ENCODE results near the gene CELF4. TPM values are rescaled to one million over a fixed set of nuclear protein-coding genes. Genes with fewer than 3 reads are reported as not detected.

Gene CELF4
- polyA plus RNA-seq, 1 donor (not counting 4 experiments of a cell fraction or from before 2014, with no cell fraction given): not detected

- FAIRE-seq: no peak
Observed at GRCh38 chr18:37219257-37219656, 346.3 kb downstream of the CELF4 start.

GRCh38 chr18:37218022-37218590 is 347.5 kb downstream of the CELF4 start:
- Histone ChIP-seq H3K27me3 (ENCODE audit: control insufficient read depth, extremely low read depth, insufficient read depth, low read length) (no peaks in the 10 kb centered on the region), H3K9me1 (ENCODE audit: control insufficient read depth, extremely low read depth, insufficient read depth, low read length) (no peaks in the 10 kb centered on the region), H3K4me2 (ENCODE audit: control insufficient read depth, extremely low read depth, insufficient read depth, low read depth, low read length) (no peak overlapping the region), H4K20me1 (ENCODE audit: control insufficient read depth, extremely low read depth, insufficient read depth, low read length) (no peaks in the 10 kb centered on the region), H3K4me3 (ENCODE audit: control insufficient read depth in 2 of 3, extremely low read depth in 1 of 3, insufficient read depth in 2 of 3, low read depth in 1 of 3, low read length in 3 of 3) (no peak overlapping the region), H3K27ac (ENCODE audit: control insufficient read depth, insufficient read depth, low read length) (no peak overlapping the region), H3K36me3 (ENCODE audit: control insufficient read depth in 2 of 2, extremely low read depth in 1 of 2, insufficient read depth in 2 of 2, low read length in 2 of 2) (no peaks in the 10 kb centered on the region), H2AFZ (ENCODE audit: control insufficient read depth, low read length) (no peak overlapping the region), H3K9me3 (ENCODE audit: control insufficient read depth, low read depth, low read length) (no peaks in the 10 kb centered on the region), H3K4me1 (ENCODE audit: control insufficient read depth, extremely low read depth, insufficient read depth, low read length) (no peaks in the 10 kb centered on the region), H3K9ac (ENCODE audit: control insufficient read depth, extremely low read depth, insufficient read depth, low read length) (no peak overlapping the region), H3K79me2 (ENCODE audit: control insufficient read depth, insufficient read depth, low read length) (no peaks in the 10 kb centered on the region)
- DNase-seq (ENCODE audit: low read depth, low spot score): no peak
- dilution Hi-C loops (cut with MboI; ENCODE audit: extremely low pct_ligation_motif_present, low sequenced_read_pairs): no loop called here
- no peak for TF ChIP-seq CTCF (optimal IDR thresholded peaks at IDR 0.05 in 1 of 3, IDR thresholded peaks at IDR 0.05 in 1 of 3, conservative IDR thresholded peaks at IDR 0.05 in 1 of 3; ENCODE audit: extremely low read depth in 1 of 3, insufficient read depth in 2 of 3, low read length in 3 of 3)
- TF ChIP-seq EZH2 (IDR thresholded peaks at IDR 0.05; ENCODE audit: low read length): no peak
- no peak for FAIRE-seq

More at GRCh38 chr18:37219257-37219656, 346.3 kb downstream of the CELF4 start:
- H3K27ac ChIP-seq (ENCODE audit: control insufficient read depth, insufficient read depth, low read length): no peak overlapping the region
- no peaks in the 10 kb centered on the region for H3K9me3 ChIP-seq (ENCODE audit: control insufficient read depth, low read depth, low read length)
- no peaks in the 10 kb centered on the region for H3K4me1 ChIP-seq (ENCODE audit: control insufficient read depth, extremely low read depth, insufficient read depth, low read length)
- H3K79me2 ChIP-seq (ENCODE audit: control insufficient read depth, insufficient read depth, low read length): no peaks in the 10 kb centered on the region
- DNase-seq (ENCODE audit: low read depth, low spot score): no peak
- no peaks in the 10 kb centered on the region for H3K27me3 ChIP-seq (ENCODE audit: control insufficient read depth, extremely low read depth, insufficient read depth, low read length)
- no peak overlapping the region for H3K4me2 ChIP-seq (ENCODE audit: control insufficient read depth, extremely low read depth, insufficient read depth, low read depth, low read length)
- no peaks in the 10 kb centered on the region for H3K9me1 ChIP-seq (ENCODE audit: control insufficient read depth, extremely low read depth, insufficient read depth, low read length)
- TF ChIP-seq CTCF (optimal IDR thresholded peaks at IDR 0.05 in 1 of 3, IDR thresholded peaks at IDR 0.05 in 1 of 3, conservative IDR thresholded peaks at IDR 0.05 in 1 of 3; ENCODE audit: extremely low read depth in 1 of 3, insufficient read depth in 2 of 3, low read length in 3 of 3) (no peak), EZH2 (IDR thresholded peaks at IDR 0.05; ENCODE audit: low read length) (no peak)
- H3K9ac ChIP-seq (ENCODE audit: control insufficient read depth, extremely low read depth, insufficient read depth, low read length): no peak overlapping the region
- no peaks in the 10 kb centered on the region for H3K36me3 ChIP-seq (ENCODE audit: control insufficient read depth in 2 of 2, extremely low read depth in 1 of 2, insufficient read depth in 2 of 2, low read length in 2 of 2)
- dilution Hi-C loops (cut with MboI; ENCODE audit: extremely low pct_ligation_motif_present, low sequenced_read_pairs): no loop called here
- H4K20me1 ChIP-seq (ENCODE audit: control insufficient read depth, extremely low read depth, insufficient read depth, low read length): no peaks in the 10 kb centered on the region
- no peak overlapping the region for H2AFZ ChIP-seq (ENCODE audit: control insufficient read depth, low read length)
- H3K4me3 ChIP-seq (ENCODE audit: control insufficient read depth in 2 of 3, extremely low read depth in 1 of 3, insufficient read depth in 2 of 3, low read depth in 1 of 3, low read length in 3 of 3): no peak overlapping the region

All from keratinocyte (primary cell).